Central memory CD8-positive, alpha-beta T cell (primary cell): ENCODE data around the gene PYCARD.
"Not testable (repeated sequence)": the region's sequence is repeated elsewhere in the genome, so short reads cannot be mapped to it uniquely, and the experiment has no call there.

Experiments used
- ATAC-seq: fragments of 150-1000 bp; cut with Tn5 transposase; replicated peaks from 2 replicates; pipeline ENCODE4 v1.10.0; 2022; ENCODE audit warnings: mild to moderate bottlenecking, moderate FRiP score, moderate number of reproducible peaks; ENCODE audit not compliant: poor library complexity, severe bottlenecking; ENCODE audit errors: extremely low read depth
- DNase-seq, 2 donors: peaks; one replicate each; pipeline ENCODE4 v3.0.0; 2021; ENCODE audit warnings: low spot score in 2 of 2
- H3K27ac Mint-ChIP-seq: one replicate; pipeline ENCODE4 v1.8.0; 2022; ENCODE audit warnings: low read depth, mild to moderate bottlenecking, moderate library complexity, mixed read lengths
- H3K27me3 Mint-ChIP-seq: one replicate; pipeline ENCODE4 v1.8.0; 2022; ENCODE audit warnings: mixed read lengths
- H3K36me3 Mint-ChIP-seq: one replicate; pipeline ENCODE4 v1.8.0; 2022; ENCODE audit warnings: mild to moderate bottlenecking, moderate library complexity, mixed read lengths; ENCODE audit not compliant: insufficient read depth
- H3K4me1 Mint-ChIP-seq: one replicate; pipeline ENCODE4 v1.8.0; 2022; ENCODE audit warnings: mixed read lengths
- H3K4me3 Mint-ChIP-seq: one replicate; pipeline ENCODE4 v1.8.0; 2022; ENCODE audit warnings: mild to moderate bottlenecking, moderate library complexity, mixed read lengths
- H3K9me3 Mint-ChIP-seq: one replicate; pipeline ENCODE4 v1.8.0; 2022; ENCODE audit warnings: mixed read lengths

Gene PYCARD

GRCh38 chr16:31202414-31203375 is at the start of gene PYCARD:
Gene PYCARD, minus strand, starts transcription at chr16:31202760. Its CDS starts 70 bp downstream, at chr16:31202690.
- DNase-seq: no peak
- Mint-ChIP-seq H3K36me3 (peaks cover 34% of the 10 kb centered on the region), H3K4me3 (peak within 1 kb of the TSS; percentile 90), H3K27me3 (no peaks in the 10 kb centered on the region), H3K27ac (peak within 1 kb of the TSS; percentile 92), H3K9me3 (no peaks in the 10 kb centered on the region), H3K4me1 (peaks cover 44% of the 10 kb centered on the region)
- peak; percentile 38 for ATAC-seq

- Mint-ChIP-seq H3K4me3 (no peak overlapping the region), H3K27me3 (no peaks in the 10 kb centered on the region), H3K9me3 (no peaks in the 10 kb centered on the region), H3K4me1 (peaks cover 10% of the 10 kb centered on the region), H3K27ac (no peak overlapping the region), H3K36me3 (no peaks in the 10 kb centered on the region)
- DNase-seq: no peak
- ATAC-seq: no peak
These were observed 48.9 kb upstream of the PYCARD start for GRCh38 chr16:31251435-31251834.

GRCh38 chr16:31250782-31251384 is 48.3 kb upstream of the PYCARD start:
- Mint-ChIP-seq H3K36me3 (no peaks in the 10 kb centered on the region), H3K4me3 (no peak overlapping the region), H3K9me3 (no peaks in the 10 kb centered on the region), H3K27ac (no peak overlapping the region), H3K27me3 (no peaks in the 10 kb centered on the region), H3K4me1 (peaks cover 10% of the 10 kb centered on the region)
- no peak for ATAC-seq
- no peak for DNase-seq

- H3K36me3 Mint-ChIP-seq: no peaks in the 10 kb centered on the region
- H3K27me3 Mint-ChIP-seq: no peaks in the 10 kb centered on the region
- ATAC-seq: no peak
- no peak for DNase-seq
- H3K27ac Mint-ChIP-seq: no peak overlapping the region
- no peak overlapping the region for H3K4me3 Mint-ChIP-seq
- H3K9me3 Mint-ChIP-seq: no peaks in the 10 kb centered on the region
- H3K4me1 Mint-ChIP-seq: peaks cover 2% of the 10 kb centered on the region
These were observed 45.8 kb upstream of the PYCARD start for GRCh38 chr16:31248344-31248743.

GRCh38 chr16:31246296-31246695 is 43.7 kb upstream of the PYCARD start:
- DNase-seq: no peak
- no peaks in the 10 kb centered on the region for H3K9me3 Mint-ChIP-seq
- H3K4me1 Mint-ChIP-seq: no peaks in the 10 kb centered on the region
- no peaks in the 10 kb centered on the region for H3K27me3 Mint-ChIP-seq
- no peak overlapping the region for H3K4me3 Mint-ChIP-seq
- no peak for ATAC-seq
- no peak overlapping the region for H3K27ac Mint-ChIP-seq
- no peaks in the 10 kb centered on the region for H3K36me3 Mint-ChIP-seq

- not testable (repeated sequence) for H3K4me1 Mint-ChIP-seq, H3K36me3 Mint-ChIP-seq, H3K27ac Mint-ChIP-seq, ATAC-seq, H3K4me3 Mint-ChIP-seq, DNase-seq, H3K27me3 Mint-ChIP-seq, H3K9me3 Mint-ChIP-seq
These were observed 43.0 kb upstream of the PYCARD start for GRCh38 chr16:31245598-31245997.

- DNase-seq (no peak), ATAC-seq (peak; percentile 36)
- H3K27me3 Mint-ChIP-seq: no peaks in the 10 kb centered on the region
- H3K36me3 Mint-ChIP-seq: no peaks in the 10 kb centered on the region
- no peaks in the 10 kb centered on the region for H3K9me3 Mint-ChIP-seq
- H3K27ac Mint-ChIP-seq: no peak overlapping the region
- H3K4me3 Mint-ChIP-seq: no peak overlapping the region
- no peaks in the 10 kb centered on the region for H3K4me1 Mint-ChIP-seq
These were observed 41.4 kb upstream of the PYCARD start for GRCh38 chr16:31243734-31244670.

- Mint-ChIP-seq H3K27ac (no peak overlapping the region), H3K36me3 (no peaks in the 10 kb centered on the region), H3K27me3 (no peaks in the 10 kb centered on the region), H3K9me3 (no peaks in the 10 kb centered on the region), H3K4me3 (no peak overlapping the region), H3K4me1 (no peaks in the 10 kb centered on the region)
- no peak for DNase-seq
- no peak for ATAC-seq
These were observed 39.6 kb upstream of the PYCARD start for GRCh38 chr16:31242206-31242605.

- Mint-ChIP-seq H3K4me1 (no peaks in the 10 kb centered on the region), H3K9me3 (no peaks in the 10 kb centered on the region), H3K4me3 (no peak overlapping the region), H3K27ac (no peak overlapping the region), H3K27me3 (no peaks in the 10 kb centered on the region), H3K36me3 (no peaks in the 10 kb centered on the region)
- ATAC-seq (no peak), DNase-seq (no peak)
These were observed 35.5 kb upstream of the PYCARD start for GRCh38 chr16:31238041-31238440.

- H3K4me3 Mint-ChIP-seq: no peak overlapping the region
- no peaks in the 10 kb centered on the region for H3K4me1 Mint-ChIP-seq
- no peaks in the 10 kb centered on the region for H3K9me3 Mint-ChIP-seq
- no peak overlapping the region for H3K27ac Mint-ChIP-seq
- ATAC-seq (no peak), DNase-seq (no peak)
- H3K36me3 Mint-ChIP-seq: no peaks in the 10 kb centered on the region
- no peaks in the 10 kb centered on the region for H3K27me3 Mint-ChIP-seq
These were observed 26.9 kb upstream of the PYCARD start for GRCh38 chr16:31229501-31229900.

GRCh38 chr16:31228206-31228605 is 25.6 kb upstream of the PYCARD start:
- ATAC-seq: no peak
- no peak for DNase-seq
- H3K36me3 Mint-ChIP-seq: no peaks in the 10 kb centered on the region
- no peak overlapping the region for H3K27ac Mint-ChIP-seq
- H3K4me1 Mint-ChIP-seq: no peaks in the 10 kb centered on the region
- H3K27me3 Mint-ChIP-seq: no peaks in the 10 kb centered on the region
- H3K4me3 Mint-ChIP-seq: no peak overlapping the region
- no peaks in the 10 kb centered on the region for H3K9me3 Mint-ChIP-seq

- DNase-seq: no peak
- Mint-ChIP-seq H3K9me3 (no peaks in the 10 kb centered on the region), H3K27me3 (peaks cover 18% of the 10 kb centered on the region), H3K4me3 (no peak overlapping the region), H3K27ac (no peak overlapping the region), H3K36me3 (no peaks in the 10 kb centered on the region), H3K4me1 (peaks cover 6% of the 10 kb centered on the region)
- no peak for ATAC-seq
These were observed 22.6 kb upstream of the PYCARD start for GRCh38 chr16:31225193-31225592.
